Endothelial cell of umbilical vein (primary cell): Measurements from ENCODE around the gene TEX35.

Experiments
- CTCF ChIP-seq, 2 donors: IDR thresholded peaks; 1 replicate in 1 of 2; 2 replicates in 1 of 2; pipeline ENCODE4 v1.5.1; 2011; ENCODE audit warnings: low read length in 2 of 2, mild to moderate bottlenecking in 2 of 2, moderate library complexity in 2 of 2, control low read depth in 1 of 2, inconsistent platforms in 1 of 2, low read depth in 1 of 2; ENCODE audit not compliant: insufficient read depth in 1 of 2; ENCODE audit errors: extremely low read depth in 1 of 2
- EZH2 ChIP-seq: IDR thresholded peaks from 2 replicates; pipeline ENCODE4 v1.6.1; 2012; ENCODE audit warnings: borderline replicate concordance, low read depth, mild to moderate bottlenecking, moderate library complexity, low read length, inconsistent platforms; ENCODE audit not compliant: severe bottlenecking
- POLR2AphosphoS5 ChIP-seq: IDR thresholded peaks from 2 replicates; pipeline ENCODE4 v1.6.1; 2012; ENCODE audit warnings: low read depth, mild to moderate bottlenecking, control low read depth, low read length, moderate library complexity; ENCODE audit not compliant: insufficient read depth

- TF ChIP-seq CTCF (IDR thresholded peaks at IDR 0.05; ENCODE audit: extremely low read depth in 1 of 2, insufficient read depth in 1 of 2, low read depth in 1 of 2, low read length in 2 of 2), result no peak
- TF ChIP-seq POLR2AphosphoS5, result no peak
- TF ChIP-seq EZH2, result no peak
Observed at GRCh38 chr1:178537382-178538090, 24.6 kb downstream of the TEX35 start.
